Lung (tissue), 12 donors: ENCODE data around the gene ASRGL1. TPM values are rescaled to one million over a fixed set of nuclear protein-coding genes. Genes with fewer than 3 reads are reported as not detected.
"Not testable (repeated sequence)": the region's sequence is repeated elsewhere in the genome, so short reads cannot be mapped to it uniquely, and the experiment has no call there.

Experiments used
- ATAC-seq: fragments of 200-7000 bp; cut with Tn5 transposase; one replicate; pipeline ENCODE4 v1.9.1; 2020; ENCODE audit warnings: moderate number of reproducible peaks; ENCODE audit not compliant: insufficient read depth, low FRiP score
- DNase-seq, 3 donors: peaks; one replicate each; pipeline ENCODE4 v3.0.0-alpha.2; 2013 to 2017
- H3K27ac ChIP-seq, 2 donors: one replicate each; pipeline ENCODE4 v1.5.1; 2013; ENCODE audit warnings: mild to moderate bottlenecking in 2 of 2, moderate library complexity in 2 of 2, control low read depth in 1 of 2, inconsistent platforms in 1 of 2, low read depth in 1 of 2, low read length in 1 of 2
- H3K27me3 ChIP-seq, 3 donors: one replicate each; pipeline ENCODE4 v1.5.1; 2013; ENCODE audit warnings: low read length in 2 of 3; ENCODE audit not compliant: control insufficient read depth in 3 of 3, insufficient read depth in 3 of 3
- H3K36me3 ChIP-seq, 4 donors: one replicate each; pipeline ENCODE4 v1.5.1; 2013; ENCODE audit warnings: low read length in 4 of 4, mild to moderate bottlenecking in 1 of 4, moderate library complexity in 1 of 4; ENCODE audit not compliant: control insufficient read depth in 4 of 4, insufficient read depth in 4 of 4
- H3K4me1 ChIP-seq, 5 donors: one replicate each; pipeline ENCODE4 v1.5.1; 2013; ENCODE audit warnings: low read length in 5 of 5, mild to moderate bottlenecking in 2 of 5, moderate library complexity in 1 of 5; ENCODE audit not compliant: control insufficient read depth in 5 of 5, insufficient read depth in 5 of 5
- H3K4me3 ChIP-seq: one replicate; pipeline ENCODE4 v1.5.1; 2013; ENCODE audit warnings: mild to moderate bottlenecking, control low read depth, moderate library complexity
- H3K9ac ChIP-seq, 2 donors: one replicate each; pipeline ENCODE4 v1.5.1; 2013; ENCODE audit warnings: low read length in 2 of 2, control low read depth in 1 of 2; ENCODE audit not compliant: insufficient read depth in 1 of 2
- H3K9me3 ChIP-seq, 4 donors: one replicate each; pipeline ENCODE4 v1.5.1; 2013; ENCODE audit warnings: low read length in 3 of 4, mild to moderate bottlenecking in 1 of 4, moderate library complexity in 1 of 4; ENCODE audit not compliant: control insufficient read depth in 4 of 4, insufficient read depth in 3 of 4
- CTCF ChIP-seq: IDR thresholded peaks from 2 replicates; pipeline ENCODE4 v1.5.1; 2012; ENCODE audit warnings: mild to moderate bottlenecking; ENCODE audit errors: control extremely low read depth, extremely low read depth
- WGBS, 2 donors: extraction: QIAGEN DNeasy Blood & Tissue Kit; methylation state at CpG; one replicate each; pipeline ENCODE4 v1.1.7; 2013; 5-methylcytosine and 5-hydroxymethylcytosine counted together
- polyA plus RNA-seq, 2 donors: library from polyadenylated mRNA; stranded (reverse); fragments of 200-250 nt; gene quantifications; one replicate each; pipeline ENCODE4 v1.2.1, GENCODE V29; 2013
- total RNA-seq, 2 donors: library from RNA; depleted of rRNA in 1 of 2; stranded (reverse); fragments of >200 nt in 1 of 2; gene quantifications; one replicate each; pipeline ENCODE4 v1.2.1, GENCODE V29; 2014 to 2021
- donor health status: control.
- donor health status: control.
- donor health status: Bipolar disorder and iron deficiency.
- donor health status: healthy.
- donor health status: DM: yes; HTN: yes; CAD: no.

The ASRGL1 gene
- total and polyA plus RNA-seq, 4 donors = 6.3 to 36.1 (median 28.2) TPM

GRCh38 chr11:62341588-62341987, 4.3 kb downstream of the ASRGL1 start:
- no peak for TF ChIP-seq CTCF
- WGBS, 2 donors = 61 to 69% methylated on average over 4 of the region's 4 CpGs
- Histone ChIP-seq H3K9me3 (no peaks in the 10 kb centered on the region), H3K27me3 (peaks cover 0 to 61% (median 19%) of the 10 kb centered on the region in 3 donors), H3K36me3 (no peaks in the 10 kb centered on the region), H3K4me3 (no peak overlapping the region), H3K4me1 (peaks cover 0 to 3% (median 0%) of the 10 kb centered on the region in 5 donors), H3K27ac (no peak overlapping the region), H3K9ac (no peak overlapping the region)
- no peak for DNase-seq
- no peak for ATAC-seq

- H3K9ac ChIP-seq, H3K27ac ChIP-seq: not testable (repeated sequence)
Measured at GRCh38 chr11:62343646-62344190, 6.5 kb downstream of the ASRGL1 start.

GRCh38 chr11:62344210-62344609, 7.0 kb downstream of the ASRGL1 start:
- Histone ChIP-seq H3K36me3 (no peaks in the 10 kb centered on the region), H3K9ac (no peak overlapping the region), H3K27me3 (peaks cover 0 to 57% (median under 1%) of the 10 kb centered on the region in 3 donors), H3K4me1 (no peaks in the 10 kb centered on the region), H3K9me3 (no peaks in the 10 kb centered on the region), H3K27ac (no peak overlapping the region), H3K4me3 (no peak overlapping the region)
- no peak for TF ChIP-seq CTCF
- DNase-seq (no peak), ATAC-seq (no peak)
- WGBS, 2 donors = 49 to 73% methylated on average over 1 of the region's 1 CpG

More at GRCh38 chr11:62343646-62344190, 6.5 kb downstream of the ASRGL1 start:
- not testable (repeated sequence) for H3K4me1 ChIP-seq, ATAC-seq, H3K4me3 ChIP-seq, H3K9me3 ChIP-seq, H3K36me3 ChIP-seq, DNase-seq
- WGBS, 2 donors = 49 to 81% methylated on average over 7 of the region's 7 CpGs
- peaks cover 0 to 60% (median 5%) of the 10 kb centered on the region in 3 donors for H3K27me3 ChIP-seq

GRCh38 chr11:62345861-62346260, 8.6 kb downstream of the ASRGL1 start:
- ATAC-seq = no peak
- Histone ChIP-seq H3K27ac (no peak overlapping the region), H3K4me1 (no peaks in the 10 kb centered on the region)

More at GRCh38 chr11:62345861-62346260, 8.6 kb downstream of the ASRGL1 start:
- no peak for DNase-seq
- no peak overlapping the region for H3K4me3 ChIP-seq
- no peaks in the 10 kb centered on the region for H3K36me3 ChIP-seq
- H3K27me3 ChIP-seq = peaks cover 0 to 59% (median 0%) of the 10 kb centered on the region in 3 donors
- no peak for TF ChIP-seq CTCF
- H3K9ac ChIP-seq = no peak overlapping the region
- 95 to 96% methylated on average over 6 of the region's 6 CpGs for WGBS, 2 donors
- H3K9me3 ChIP-seq = no peaks in the 10 kb centered on the region
